Sigmoid colon (tissue), 7 donors: ENCODE data around the gene NFS1. TPM values are rescaled to one million over a fixed set of nuclear protein-coding genes. Genes with fewer than 3 reads are reported as not detected.
"Not testable (repeated sequence)": the region's sequence is repeated elsewhere in the genome, so short reads cannot be mapped to it uniquely, and the experiment has no call there.

ENCODE experiments used
- DNase-seq: peaks from one replicate; pipeline ENCODE4 v3.0.0-alpha.2; 2019
- H3K27ac ChIP-seq, 4 donors: fragments of 200-600 bp; sonication (generic); one replicate each; pipeline ENCODE4 v1.5.1; 2016 to 2019; ENCODE audit warnings: mild to moderate bottlenecking in 1 of 4
- H3K27me3 ChIP-seq, 3 donors: fragments of 200-600 bp; sonication (generic); one replicate each; pipeline ENCODE4 v1.5.1; 2019; ENCODE audit warnings: mild to moderate bottlenecking in 1 of 3
- H3K36me3 ChIP-seq, 4 donors: fragments of 200-600 bp; sonication (generic); one replicate each; pipeline ENCODE4 v1.5.1; 2016 to 2019
- H3K4me1 ChIP-seq, 4 donors: fragments of 200-600 bp; sonication (generic); one replicate each; pipeline ENCODE4 v1.5.1; 2017 to 2019
- H3K4me3 ChIP-seq, 4 donors: fragments of 200-600 bp; sonication (generic); one replicate each; pipeline ENCODE4 v1.5.1; 2017 to 2019; ENCODE audit warnings: mild to moderate bottlenecking in 2 of 4, moderate library complexity in 1 of 4
- H3K9me3 ChIP-seq, 4 donors: fragments of 200-600 bp in 3 of 4; sonication (generic) in 3 of 4; one replicate each; pipeline versions ENCODE4 v1.5.1 to v1.6.1; 2013 to 2019
- EP300 ChIP-seq, 4 donors: sonication (generic); formaldehyde crosslinking; IDR thresholded peaks; one replicate each; pipeline ENCODE4 v1.6.1; 2017; ENCODE audit warnings: antibody characterized with exemption in 4 of 4
- POLR2A ChIP-seq, 2 donors: fragments of 450-650 bp; IDR thresholded peaks; one replicate each; pipeline ENCODE4 v1.6.1; 2016; ENCODE audit warnings: antibody characterized with exemption in 2 of 2, mild to moderate bottlenecking in 2 of 2, moderate library complexity in 2 of 2
- POLR2AphosphoS5 ChIP-seq, 4 donors: sonication (generic); formaldehyde crosslinking; IDR thresholded peaks; one replicate each; pipeline ENCODE4 v1.6.1; 2017; ENCODE audit warnings: antibody characterized with exemption in 4 of 4
- WGBS, 2 donors: extraction: QIAGEN DNeasy Blood & Tissue Kit; methylation state at CpG; one replicate each; pipeline ENCODE4 v1.1.7; 2013; 5-methylcytosine and 5-hydroxymethylcytosine counted together
- intact Hi-C: fragments of 100-400 bp; cut with DNase I; formaldehyde crosslinking; loops from one replicate; pipeline ENCODE4 v1.15.1; 2023
- polyA plus RNA-seq, 3 donors: library from polyadenylated mRNA; stranded (reverse); fragments of 200-250 nt; gene quantifications; one replicate each; pipeline ENCODE4 v1.2.3, GENCODE V29; 2013
- total RNA-seq, 4 donors: library from RNA; depleted of rRNA; stranded (reverse); fragments of >200 nt; gene quantifications; one replicate each; pipeline ENCODE4 v1.1.0, GENCODE V29; 2016
- TF ChIP-seq, protein P1 (sequence below), 4 experiments: fragments of 450-650 bp in 3 of 4; fragments of 200-600 bp in 1 of 4; IDR thresholded peaks; one replicate each; pipeline ENCODE4 v1.5.1; 2016 to 2019; ENCODE audit warnings: antibody characterized with exemption in 4 of 4, mild to moderate bottlenecking in 3 of 4, moderate library complexity in 2 of 4
- donor health status: healthy with polysubstance abuse.
- donor health status: Bipolar disorder and iron deficiency.
- donor health status: healthy.

Gene NFS1
- total and polyA plus RNA-seq, 7 donors, result 19.0 to 39.2 (median 29.8) TPM

- DNase-seq, result no peak
- H3K4me3 ChIP-seq, result no peak overlapping the region
- TF ChIP-seq, protein P1, sequence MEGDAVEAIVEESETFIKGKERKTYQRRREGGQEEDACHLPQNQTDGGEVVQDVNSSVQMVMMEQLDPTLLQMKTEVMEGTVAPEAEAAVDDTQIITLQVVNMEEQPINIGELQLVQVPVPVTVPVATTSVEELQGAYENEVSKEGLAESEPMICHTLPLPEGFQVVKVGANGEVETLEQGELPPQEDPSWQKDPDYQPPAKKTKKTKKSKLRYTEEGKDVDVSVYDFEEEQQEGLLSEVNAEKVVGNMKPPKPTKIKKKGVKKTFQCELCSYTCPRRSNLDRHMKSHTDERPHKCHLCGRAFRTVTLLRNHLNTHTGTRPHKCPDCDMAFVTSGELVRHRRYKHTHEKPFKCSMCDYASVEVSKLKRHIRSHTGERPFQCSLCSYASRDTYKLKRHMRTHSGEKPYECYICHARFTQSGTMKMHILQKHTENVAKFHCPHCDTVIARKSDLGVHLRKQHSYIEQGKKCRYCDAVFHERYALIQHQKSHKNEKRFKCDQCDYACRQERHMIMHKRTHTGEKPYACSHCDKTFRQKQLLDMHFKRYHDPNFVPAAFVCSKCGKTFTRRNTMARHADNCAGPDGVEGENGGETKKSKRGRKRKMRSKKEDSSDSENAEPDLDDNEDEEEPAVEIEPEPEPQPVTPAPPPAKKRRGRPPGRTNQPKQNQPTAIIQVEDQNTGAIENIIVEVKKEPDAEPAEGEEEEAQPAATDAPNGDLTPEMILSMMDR (IDR thresholded peaks at IDR 0.05), result no peak
- TF ChIP-seq EP300 (IDR thresholded peaks at IDR 0.05) (no peak), POLR2A (IDR thresholded peaks at IDR 0.05) (no peak), POLR2AphosphoS5 (IDR thresholded peaks at IDR 0.05) (no peak)
- H3K27ac ChIP-seq, result no peak overlapping the region
- intact Hi-C loops, result no loop called here
- WGBS, 2 donors, result 94 to 97% methylated on average over 2 of the region's 2 CpGs
- no peaks in the 10 kb centered on the region for H3K9me3 ChIP-seq
- no peaks in the 10 kb centered on the region for H3K27me3 ChIP-seq
- peaks cover 44 to 100% (median 85%) of the 10 kb centered on the region in 4 donors for H3K36me3 ChIP-seq
- H3K4me1 ChIP-seq, result peaks cover 0 to 16% (median 12%) of the 10 kb centered on the region in 4 donors
Observed at GRCh38 chr20:35715652-35716051, 16.5 kb upstream of the NFS1 start.

GRCh38 chr20:35714127-35714526 is 15.0 kb upstream of the NFS1 start:
- WGBS, 2 donors, result 77 to 90% methylated on average over 4 of the region's 4 CpGs
- no peak for DNase-seq
- TF ChIP-seq POLR2A (IDR thresholded peaks at IDR 0.05), result no peak
- no peak for TF ChIP-seq POLR2AphosphoS5 (IDR thresholded peaks at IDR 0.05)
- no peak for TF ChIP-seq EP300 (IDR thresholded peaks at IDR 0.05)
- TF ChIP-seq, protein P1 (IDR thresholded peaks at IDR 0.05), result no peak
- H3K27me3 ChIP-seq, result no peaks in the 10 kb centered on the region
- H3K9me3 ChIP-seq, result no peaks in the 10 kb centered on the region
- peaks cover 31 to 99% (median 76%) of the 10 kb centered on the region in 4 donors for H3K36me3 ChIP-seq
- no peak overlapping the region for H3K27ac ChIP-seq
- H3K4me3 ChIP-seq, result no peak overlapping the region
- H3K4me1 ChIP-seq, result peaks cover 0 to 27% (median 21%) of the 10 kb centered on the region in 4 donors
- intact Hi-C loops, result no loop called here

GRCh38 chr20:35713120-35713519 is 14.0 kb upstream of the NFS1 start:
- H3K9me3 ChIP-seq, H3K27me3 ChIP-seq, H3K4me3 ChIP-seq, intact Hi-C loops, H3K27ac ChIP-seq, DNase-seq: not testable (repeated sequence)
- Histone ChIP-seq H3K4me1 (peaks cover 0 to 35% (median 24%) of the 10 kb centered on the region in 4 donors), H3K36me3 (peaks cover 23 to 99% (median 67%) of the 10 kb centered on the region in 4 donors)
- 86 to 92% methylated on average over 9 of the region's 9 CpGs for WGBS, 2 donors

GRCh38 chr20:35711588-35712209 is 12.5 kb upstream of the NFS1 start:
- Histone ChIP-seq H3K9me3 (no peaks in the 10 kb centered on the region), H3K27ac (no peak overlapping the region), H3K36me3 (peaks cover 13 to 99% (median 60%) of the 10 kb centered on the region in 4 donors), H3K4me1 (peaks cover 0 to 42% (median 24%) of the 10 kb centered on the region in 4 donors), H3K27me3 (no peaks in the 10 kb centered on the region), H3K4me3 (no peak overlapping the region)
- intact Hi-C loops, result no loop called here
- no peak for TF ChIP-seq EP300 (IDR thresholded peaks at IDR 0.05)
- TF ChIP-seq POLR2A (IDR thresholded peaks at IDR 0.05), result no peak
- TF ChIP-seq, protein P1 (IDR thresholded peaks at IDR 0.05), result no peak
- no peak for TF ChIP-seq POLR2AphosphoS5 (IDR thresholded peaks at IDR 0.05)
- DNase-seq, result no peak
- WGBS, 2 donors, result 80% methylated on average over 6 of the region's 6 CpGs

GRCh38 chr20:35710884-35711587 is 11.9 kb upstream of the NFS1 start:
- Histone ChIP-seq H3K36me3 (peaks cover 14 to 99% (median 59%) of the 10 kb centered on the region in 4 donors), H3K27me3 (no peaks in the 10 kb centered on the region), H3K27ac (no peak overlapping the region), H3K4me3 (no peak overlapping the region), H3K9me3 (no peaks in the 10 kb centered on the region), H3K4me1 (peaks cover 0 to 42% (median 24%) of the 10 kb centered on the region in 4 donors)
- 58 to 74% methylated on average over 6 of the region's 6 CpGs for WGBS, 2 donors
- intact Hi-C loops, result no loop called here
- no peak for TF ChIP-seq EP300 (IDR thresholded peaks at IDR 0.05)
- no peak for TF ChIP-seq POLR2AphosphoS5 (IDR thresholded peaks at IDR 0.05)
- TF ChIP-seq POLR2A (IDR thresholded peaks at IDR 0.05), result no peak
- TF ChIP-seq, protein P1 (IDR thresholded peaks at IDR 0.05), result no peak
- no peak for DNase-seq
